ENCODE results near the gene CIAO3.
A peak's percentile ranks its signal among the peaks of the same experiment; 100 is the strongest.

CIAO3 gene

DNA sequence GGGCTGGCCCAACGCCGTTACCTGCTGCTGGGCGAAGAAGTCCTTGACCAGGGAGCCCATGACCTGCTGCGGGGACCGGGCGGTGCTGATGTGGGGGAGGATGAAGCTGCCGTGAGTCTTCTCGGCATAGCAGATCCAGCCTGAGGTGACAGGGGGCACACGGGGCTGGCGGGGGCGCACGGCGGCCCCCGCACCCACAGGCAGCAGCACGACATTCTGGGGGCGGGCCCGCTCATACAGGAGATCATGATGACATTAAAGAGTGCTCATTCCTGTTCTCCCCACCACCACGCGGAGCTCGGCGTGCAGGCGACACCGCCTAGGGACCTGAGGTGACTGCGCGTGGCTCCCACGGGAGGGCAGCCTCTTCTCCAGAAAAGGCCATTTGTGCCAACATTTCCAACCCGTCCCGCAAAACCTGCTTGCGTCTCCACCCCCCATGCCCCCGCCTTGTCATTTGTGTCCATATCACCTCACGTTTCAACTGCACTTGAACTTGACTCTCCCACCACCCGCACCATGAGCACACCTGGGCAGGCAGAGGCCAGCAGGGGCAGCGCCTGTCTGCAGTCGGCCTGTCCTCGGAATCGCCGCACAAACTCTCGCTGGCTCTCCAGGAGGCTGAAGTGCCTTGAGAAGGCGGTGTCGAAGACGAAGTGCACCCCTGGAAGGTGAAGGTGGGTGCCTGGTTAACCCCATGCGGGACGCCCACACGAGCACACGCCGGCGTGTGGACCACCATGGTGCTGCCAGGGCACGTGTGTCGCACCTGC lies 6.4 kb downstream of the CIAO3 start:
- DNase-seq = no peak

- DNase-seq = peak; percentile 67
Measured at GRCh38 chr16:733382-734207, 7.2 kb downstream of the CIAO3 start.

DNA sequence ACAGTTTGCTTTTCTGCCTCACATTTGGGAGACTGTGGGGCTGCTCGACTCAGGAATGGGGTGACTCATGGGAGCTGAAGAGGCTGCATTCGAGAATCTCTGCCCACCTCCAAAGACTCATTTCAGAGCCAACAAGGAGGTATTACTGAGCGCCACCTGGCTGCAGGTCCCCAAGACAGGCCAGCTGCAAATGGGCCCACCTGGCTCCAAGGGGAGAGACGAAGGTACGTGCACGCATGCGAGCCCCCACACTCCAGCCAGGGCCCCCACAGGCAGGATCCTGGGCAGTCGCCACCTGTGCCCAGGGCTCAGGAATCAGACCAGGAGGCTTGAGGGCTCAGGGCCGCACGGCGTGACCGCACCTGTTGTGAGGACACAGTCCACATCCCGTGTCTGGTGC lies 7.9 kb downstream of the CIAO3 start:
- peak; percentile 28 for DNase-seq

- no peak for DNase-seq
Measured at GRCh38 chr16:732332-732731, 8.5 kb downstream of the CIAO3 start.

- no peak for DNase-seq
Measured at GRCh38 chr16:730666-731509, 9.9 kb downstream of the CIAO3 start.

DNA sequence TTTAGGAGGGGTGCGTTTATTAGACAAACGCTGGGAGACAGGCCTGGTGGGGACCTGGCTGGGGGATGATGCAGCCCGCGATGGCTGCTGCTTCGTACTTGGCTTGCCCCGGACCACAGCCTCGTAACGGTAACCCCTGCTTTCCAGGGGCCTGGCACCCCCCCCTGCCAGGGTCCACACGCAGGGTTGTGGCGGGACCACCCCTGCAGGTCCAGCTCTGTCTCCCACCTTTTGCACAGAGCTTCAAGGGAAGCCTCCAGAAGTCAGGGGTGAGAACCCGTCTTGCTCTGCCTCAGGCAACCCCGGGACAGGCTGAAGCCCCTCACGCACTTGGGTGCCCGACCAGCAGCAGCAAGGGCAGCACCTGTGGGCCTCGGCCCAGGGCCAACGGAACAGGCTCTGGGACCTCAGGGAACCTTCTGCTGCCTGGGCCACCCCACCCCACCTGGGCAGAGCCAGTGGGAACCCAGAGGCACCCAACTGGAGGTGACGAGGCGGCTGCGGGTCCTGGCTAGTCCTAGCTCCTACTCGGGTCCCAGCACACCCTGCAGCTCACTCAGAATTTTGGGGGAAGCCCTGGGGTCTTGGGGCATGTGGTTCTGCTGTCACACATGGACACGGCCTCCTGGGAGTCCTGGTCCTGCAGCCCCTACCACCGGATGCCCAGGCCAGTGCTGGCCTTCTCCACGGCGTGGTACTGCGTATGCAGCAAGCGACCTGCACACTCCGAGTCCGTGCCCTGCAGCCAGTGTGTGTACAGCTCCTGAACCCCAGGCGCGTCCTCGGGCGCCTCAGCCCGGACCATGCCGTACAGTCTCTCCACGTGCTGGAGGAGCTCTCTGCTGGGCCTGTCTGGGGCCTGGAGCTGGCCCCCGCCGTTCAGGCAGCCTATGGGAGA lies 10.8 kb downstream of the CIAO3 start:
- no peak for DNase-seq

DNA sequence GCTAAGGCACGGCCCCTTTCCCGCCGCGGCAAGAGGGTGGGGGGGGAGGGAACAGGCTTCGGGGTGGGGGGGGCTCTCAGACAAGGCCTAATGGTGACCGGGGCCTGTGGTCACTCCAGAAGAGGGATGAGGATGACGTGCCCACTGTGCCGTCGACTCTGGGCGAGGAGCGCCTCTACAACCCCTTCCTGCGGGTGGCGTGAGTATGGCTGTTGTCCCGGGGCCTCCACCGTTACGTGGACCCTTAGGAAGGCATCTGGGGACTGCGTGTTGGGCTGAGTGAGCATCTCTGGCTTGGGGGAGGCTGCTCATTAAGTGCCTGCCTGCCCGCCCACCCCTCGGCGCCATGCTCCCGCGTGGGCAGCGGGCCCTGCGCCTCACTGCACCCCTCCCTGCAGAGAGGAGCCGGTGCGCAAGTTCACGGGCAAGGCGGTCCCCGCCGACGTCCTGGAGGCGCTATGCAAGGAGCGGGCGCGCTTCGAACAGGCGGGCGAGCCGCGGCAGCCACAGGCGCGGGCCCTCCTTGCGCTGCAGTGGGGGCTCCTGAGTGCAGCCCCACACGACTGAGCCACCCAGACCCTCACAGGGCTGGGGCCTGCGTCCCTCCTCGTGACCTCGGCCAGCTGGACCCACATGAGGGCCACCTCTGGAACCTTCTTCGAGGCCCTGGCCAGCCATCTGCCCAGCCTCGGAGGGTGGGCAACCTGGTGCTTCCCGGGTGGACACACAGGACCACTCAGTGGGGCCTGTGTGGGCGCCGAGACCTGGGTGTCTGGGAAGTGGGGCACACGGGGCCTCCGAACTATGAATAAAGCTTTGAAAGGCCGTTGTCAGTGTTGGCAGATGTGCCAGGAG lies 11.7 kb downstream of the CIAO3 start:
- DNase-seq = no peak

DNA sequence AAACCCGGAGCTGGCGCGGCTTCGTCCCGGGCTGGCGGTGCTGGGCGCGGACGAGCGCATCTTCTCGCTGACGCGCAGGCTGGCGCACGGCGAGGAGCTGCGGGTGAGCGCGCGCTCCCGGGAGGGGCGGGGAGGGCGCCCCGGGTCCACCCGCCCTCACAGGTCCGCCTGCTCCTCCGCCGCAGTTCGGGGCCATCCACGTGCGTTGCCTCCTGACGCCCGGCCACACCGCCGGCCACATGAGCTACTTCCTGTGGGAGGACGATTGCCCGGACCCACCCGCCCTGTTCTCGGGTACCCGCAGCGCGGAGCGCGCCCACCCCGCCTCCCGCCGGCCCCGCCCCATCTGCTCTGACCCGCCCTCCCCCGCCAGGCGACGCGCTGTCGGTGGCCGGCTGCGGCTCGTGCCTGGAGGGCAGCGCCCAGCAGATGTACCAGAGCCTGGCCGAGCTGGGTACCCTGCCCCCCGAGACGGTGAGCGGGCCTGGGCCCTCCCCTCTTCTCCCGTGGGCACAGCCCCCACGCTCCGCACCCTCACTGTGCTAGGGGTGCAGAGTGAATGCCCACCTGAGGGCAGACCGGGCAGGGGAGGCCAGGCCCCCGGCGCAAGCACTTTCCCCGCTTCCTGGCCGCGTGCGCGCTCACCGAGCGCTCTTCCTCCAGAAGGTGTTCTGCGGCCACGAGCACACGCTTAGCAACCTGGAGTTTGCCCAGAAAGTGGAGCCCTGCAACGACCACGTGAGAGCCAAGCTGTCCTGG lies 12.5 kb downstream of the CIAO3 start:
- DNase-seq = peak; percentile 65

DNA sequence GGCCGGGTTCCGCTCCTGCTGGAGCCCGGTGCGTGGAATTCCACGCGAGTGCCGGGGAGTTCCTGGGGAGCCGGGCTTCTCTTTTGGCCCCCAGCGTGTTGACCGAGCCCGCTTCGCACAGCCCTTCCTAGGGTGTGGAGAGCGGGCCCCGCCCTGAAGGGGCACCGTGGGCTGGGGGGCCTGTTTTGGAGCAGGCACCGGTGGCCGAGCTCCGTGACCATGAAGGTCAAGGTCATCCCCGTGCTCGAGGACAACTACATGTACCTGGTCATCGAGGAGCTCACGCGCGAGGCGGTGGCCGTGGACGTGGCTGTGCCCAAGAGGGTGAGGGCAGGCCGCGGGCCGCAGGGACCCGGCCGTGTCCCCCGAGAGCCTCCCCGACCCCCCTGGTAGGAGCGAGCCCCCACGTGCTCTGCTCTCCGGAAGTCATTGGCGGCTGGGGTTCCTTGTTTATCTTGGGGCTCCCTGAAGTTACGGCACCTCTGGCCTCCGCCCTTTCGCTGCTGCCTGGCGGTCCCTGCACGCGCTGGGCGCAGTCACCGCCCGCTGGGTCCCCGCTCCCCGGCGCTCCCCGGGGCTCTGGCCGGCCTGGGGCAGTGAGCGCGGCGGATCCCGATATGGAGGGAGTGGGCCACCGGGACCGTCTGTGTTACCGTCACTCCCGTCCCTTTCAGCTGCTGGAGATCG lies 13.4 kb downstream of the CIAO3 start:
- DNase-seq = peak; percentile 44

DNA sequence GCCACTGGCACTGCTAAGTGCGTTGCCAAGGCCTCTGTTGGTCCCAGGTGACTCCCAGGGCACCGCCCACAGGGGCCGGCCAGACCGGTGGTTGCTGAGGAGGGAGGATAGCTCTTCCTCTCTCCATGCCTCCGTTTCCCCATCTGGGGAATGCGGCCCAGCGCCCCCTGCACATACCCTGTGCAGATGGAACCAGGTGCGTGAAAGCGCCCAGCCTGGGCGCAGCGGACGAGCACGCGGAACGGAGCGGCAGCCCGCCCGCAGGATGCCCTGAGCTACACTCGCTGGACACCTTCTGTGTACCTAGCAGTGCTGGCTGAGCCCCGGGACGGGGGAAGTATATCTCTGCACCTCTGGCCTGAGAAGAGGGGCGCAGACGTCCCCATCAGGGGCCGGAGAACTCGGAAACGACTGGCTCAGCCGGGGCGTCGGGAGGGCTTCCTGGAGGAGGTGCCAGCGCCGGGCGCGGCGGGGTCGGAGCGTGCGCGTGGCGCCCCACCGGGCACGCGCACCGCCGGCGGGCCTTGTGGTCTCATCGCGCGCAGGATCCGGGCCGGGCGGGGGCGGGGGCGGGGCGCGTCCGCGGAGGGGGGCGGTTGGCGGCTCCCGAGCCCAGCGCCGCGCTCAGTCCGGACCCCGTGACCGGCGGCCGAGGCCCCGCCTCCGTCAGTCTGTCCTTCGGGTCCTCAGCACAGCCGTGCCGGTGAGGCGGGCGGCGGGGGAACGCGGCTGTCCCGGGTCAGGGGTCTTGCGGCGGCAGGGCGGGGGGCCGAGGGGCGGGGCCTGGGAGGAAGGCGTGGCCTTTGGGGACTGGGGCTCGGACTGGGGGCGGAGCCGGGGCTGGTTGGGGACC lies 14.1 kb downstream of the CIAO3 start, which contains the start of the genes CCDC78 and HAGHL:
Gene CCDC78 (minus strand): TSS at position 6 of the 853 bp plus-strand sequence. CDS start 76 bp downstream, outside the sequence.
Gene HAGHL (plus strand): TSS at position 669 of the 853 bp plus-strand sequence. CDS start 404 bp downstream, outside the sequence.
- peak; percentile 83 for DNase-seq

DNA sequence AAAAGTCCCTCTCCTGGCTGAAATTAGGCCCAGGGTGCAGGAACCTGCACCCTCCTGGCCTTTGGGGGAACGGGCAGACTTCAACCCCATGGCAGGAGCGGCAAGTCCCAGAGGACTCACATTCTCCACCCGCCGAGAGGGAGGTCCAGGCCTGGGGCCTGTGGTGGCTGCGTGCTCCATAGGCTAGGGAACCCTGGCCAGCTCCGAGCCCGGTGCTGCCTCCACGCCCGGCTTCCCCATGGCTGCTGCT lies 14.7 kb downstream of the CIAO3 start:
- DNase-seq = no peak

DNA sequence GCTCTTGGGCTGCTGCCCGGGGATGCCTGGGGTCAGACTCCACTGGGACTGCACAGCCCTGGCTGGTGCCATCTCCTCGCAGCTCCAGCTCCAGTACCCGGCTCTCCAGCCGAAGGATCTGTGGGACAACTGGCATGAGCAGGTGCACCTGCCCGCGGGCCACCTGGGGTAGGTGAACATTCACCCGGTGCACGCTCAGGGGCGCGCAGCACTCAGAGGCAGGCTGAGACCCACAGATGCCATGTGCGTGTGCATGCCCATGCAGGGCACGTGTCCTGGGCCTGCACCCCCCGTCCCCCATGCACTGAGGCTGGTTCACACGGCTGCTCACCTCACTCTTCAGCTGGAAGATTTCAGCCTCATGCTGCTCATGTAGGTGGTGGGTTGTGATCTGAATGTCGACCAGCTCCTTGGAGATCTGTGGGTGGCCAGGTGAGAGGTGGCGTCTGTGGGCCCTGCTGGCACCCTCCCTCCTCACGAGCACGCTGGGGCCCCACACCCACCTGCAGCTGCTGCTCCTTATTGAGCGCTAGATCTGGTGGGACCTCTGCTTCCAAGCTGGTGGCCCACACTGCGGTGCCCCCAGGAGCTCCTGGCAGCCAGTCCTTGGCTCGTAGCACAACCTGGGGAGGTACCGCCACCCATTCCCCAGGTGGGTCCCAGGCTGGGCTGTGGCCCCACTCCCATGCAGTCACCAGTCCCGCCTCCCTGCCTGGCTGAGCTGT lies 15.2 kb downstream of the CIAO3 start:
- no peak for DNase-seq

DNA sequence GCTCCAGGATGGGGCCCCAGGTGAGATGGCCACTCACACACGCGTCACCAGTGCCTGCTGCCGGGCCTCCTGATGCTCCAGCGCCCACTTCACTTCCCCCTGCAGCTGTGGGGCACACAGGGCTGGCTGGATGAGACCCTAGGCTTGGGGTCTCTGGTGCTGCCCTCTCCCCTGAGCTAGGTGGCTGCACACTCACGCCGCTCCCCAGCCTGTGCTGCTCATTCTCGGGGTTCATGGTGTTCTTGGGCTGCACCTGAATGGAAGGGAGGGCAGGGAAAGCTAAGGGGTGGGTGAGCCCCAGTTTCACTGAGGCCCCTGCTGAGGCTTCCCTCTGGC lies 15.8 kb downstream of the CIAO3 start:
- DNase-seq = no peak

GRCh38 chr16:724188-725040 lies 16.4 kb downstream of the CIAO3 start:
- DNase-seq = no peak

- no peak for DNase-seq
Measured at GRCh38 chr16:723695-724094, 17.1 kb downstream of the CIAO3 start.

DNA sequence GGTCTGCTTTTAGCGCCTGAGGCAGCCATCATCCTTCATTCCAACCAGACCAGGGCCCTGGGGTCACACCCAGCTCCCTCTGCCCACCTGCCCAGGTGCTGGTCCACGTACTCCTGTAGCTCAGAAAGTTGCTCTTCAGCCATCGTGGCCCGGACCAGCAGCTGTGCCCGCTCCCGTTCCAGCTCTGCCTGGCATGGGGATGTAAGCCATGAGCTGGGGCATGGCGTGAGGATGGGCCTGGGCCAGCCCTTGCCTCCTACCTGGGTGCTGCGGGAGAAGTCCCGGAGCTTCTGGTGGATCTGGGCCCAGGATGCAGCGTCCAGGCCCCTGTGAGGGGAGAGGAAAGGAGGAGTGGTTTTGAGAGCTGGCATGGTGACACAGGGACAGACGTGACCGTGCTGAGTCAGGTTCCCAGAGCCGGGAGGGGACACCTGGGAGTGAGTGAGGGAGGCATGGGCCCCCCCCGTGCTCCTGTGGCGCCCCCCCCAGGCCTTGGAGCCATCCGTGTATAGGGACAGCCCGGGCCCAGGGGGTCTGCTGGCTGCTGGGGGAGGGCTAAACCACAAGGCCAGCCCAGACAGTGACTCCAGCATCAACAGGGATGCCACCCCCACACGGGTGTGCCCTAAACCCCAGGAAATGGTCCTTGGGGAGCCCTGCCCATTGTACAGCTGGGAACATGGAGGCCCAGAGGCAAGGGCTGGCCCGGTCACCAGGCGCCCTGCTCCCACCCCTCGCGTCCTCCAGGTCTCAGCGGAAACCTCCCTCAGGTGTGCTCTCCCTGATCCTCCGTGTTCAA lies 17.8 kb downstream of the CIAO3 start:
- no peak for DNase-seq

All from CD4-positive, alpha-beta T cell treated with Interleukin-17A for 4 hours (primary cell).